SHP77 (cell line): ENCODE measurements around the gene SPPL2C.

Experiments
- DNase-seq, 2 experiments: peaks; one replicate each; lab custom pipeline; 2025; lab: John Stamatoyannopoulos, UW

SPPL2C gene

GRCh38 chr17:45877467-45877866, 32.8 kb downstream of the SPPL2C start:
- DNase-seq, result no peak

GRCh38 chr17:45883063-45883462, 38.4 kb downstream of the SPPL2C start:
- no peak for DNase-seq

- DNase-seq, result no peak
Observed at GRCh38 chr17:45886852-45887251, 42.2 kb downstream of the SPPL2C start.

- DNase-seq, result no peak
Observed at GRCh38 chr17:45888392-45888791, 43.7 kb downstream of the SPPL2C start.

GRCh38 chr17:45889579-45889978, 44.9 kb downstream of the SPPL2C start:
- peak in 1 of 2 experiments; percentile 14 for DNase-seq

- no peak for DNase-seq
Observed at GRCh38 chr17:45893725-45894021, 49.0 kb downstream of the SPPL2C start.

GRCh38 chr17:45894022-45894784, 49.5 kb downstream of the SPPL2C start, which contains the start of gene MAPT:
Gene MAPT (plus strand): TSS chr17:45894554. CDS start chr17:45962338, 67,784 bp downstream.
- peak; percentile 91 to 95 for DNase-seq

GRCh38 chr17:45895304-45895968, 50.8 kb downstream of the SPPL2C start:
- peak; percentile 58 to 73 for DNase-seq

- no peak for DNase-seq
Observed at GRCh38 chr17:45895969-45896785, 51.5 kb downstream of the SPPL2C start.
